ENCODE data around the gene ATAD3C.
"Not testable (repeated sequence)": the region's sequence is repeated elsewhere in the genome, so short reads cannot be mapped to it uniquely, and the experiment has no call there.

The ATAD3C gene

GRCh38 chr1:1449099-1449739 lies at the start of gene ATAD3C:
Gene ATAD3C, plus strand, starts transcription at chr1:1449689. Its CDS starts 995 bp downstream, at chr1:1450684.
- Histone ChIP-seq H3K36me3 (ENCODE audit: control insufficient read depth, insufficient read depth, low read length) (no peaks in the 10 kb centered on the region), H3K4me1 (ENCODE audit: control insufficient read depth, insufficient read depth, low read length) (no peaks in the 10 kb centered on the region), H3K27ac (ENCODE audit: low read depth, low read length) (no peak within 1 kb of the TSS), H3K4me3 (ENCODE audit: low read length) (no peak within 1 kb of the TSS), H3K27me3 (ENCODE audit: control insufficient read depth, insufficient read depth, low read length) (no peaks in the 10 kb centered on the region), H3K9ac (ENCODE audit: low read length) (no peak within 1 kb of the TSS)

GRCh38 chr1:1399872-1400575 lies 49.5 kb upstream of the ATAD3C start:
- H3K27me3 ChIP-seq (ENCODE audit: control insufficient read depth, insufficient read depth, low read length): no peaks in the 10 kb centered on the region
- H3K36me3 ChIP-seq (ENCODE audit: control insufficient read depth, insufficient read depth, low read length): peaks cover 30% of the 10 kb centered on the region
- H3K9ac ChIP-seq (ENCODE audit: low read length): peak overlapping the region; percentile 94
- H3K4me3 ChIP-seq (ENCODE audit: low read length): peak overlapping the region; percentile 98
- peak overlapping the region; percentile 78 for H3K27ac ChIP-seq (ENCODE audit: low read depth, low read length)
- peaks cover 14% of the 10 kb centered on the region for H3K4me1 ChIP-seq (ENCODE audit: control insufficient read depth, insufficient read depth, low read length)

- Histone ChIP-seq H3K27ac (ENCODE audit: low read depth, low read length) (no peak overlapping the region), H3K4me3 (ENCODE audit: low read length) (peak overlapping the region; percentile 98), H3K9ac (ENCODE audit: low read length) (no peak overlapping the region), H3K36me3 (ENCODE audit: control insufficient read depth, insufficient read depth, low read length) (peaks cover 29% of the 10 kb centered on the region), H3K27me3 (ENCODE audit: control insufficient read depth, insufficient read depth, low read length) (no peaks in the 10 kb centered on the region), H3K4me1 (ENCODE audit: control insufficient read depth, insufficient read depth, low read length) (peaks cover 19% of the 10 kb centered on the region)
Measured at GRCh38 chr1:1400576-1401456, 48.7 kb upstream of the ATAD3C start.

- Histone ChIP-seq H3K27me3 (ENCODE audit: control insufficient read depth, insufficient read depth, low read length) (no peaks in the 10 kb centered on the region), H3K4me1 (ENCODE audit: control insufficient read depth, insufficient read depth, low read length) (peaks cover 26% of the 10 kb centered on the region), H3K27ac (ENCODE audit: low read depth, low read length) (no peak overlapping the region), H3K4me3 (ENCODE audit: low read length) (no peak overlapping the region), H3K9ac (ENCODE audit: low read length) (no peak overlapping the region), H3K36me3 (ENCODE audit: control insufficient read depth, insufficient read depth, low read length) (peaks cover 29% of the 10 kb centered on the region)
Measured at GRCh38 chr1:1401457-1402010, 48.0 kb upstream of the ATAD3C start.

- Histone ChIP-seq H3K27ac (ENCODE audit: low read depth, low read length) (no peak overlapping the region), H3K27me3 (ENCODE audit: control insufficient read depth, insufficient read depth, low read length) (no peaks in the 10 kb centered on the region), H3K4me1 (ENCODE audit: control insufficient read depth, insufficient read depth, low read length) (peaks cover 26% of the 10 kb centered on the region), H3K36me3 (ENCODE audit: control insufficient read depth, insufficient read depth, low read length) (peaks cover 25% of the 10 kb centered on the region), H3K4me3 (ENCODE audit: low read length) (no peak overlapping the region), H3K9ac (ENCODE audit: low read length) (no peak overlapping the region)
Measured at GRCh38 chr1:1402072-1402900, 47.2 kb upstream of the ATAD3C start.

- not testable (repeated sequence) for H3K4me3 ChIP-seq (ENCODE audit: low read length); H3K27ac ChIP-seq (ENCODE audit: low read depth, low read length); H3K9ac ChIP-seq (ENCODE audit: low read length); H3K27me3 ChIP-seq (ENCODE audit: control insufficient read depth, insufficient read depth, low read length)
- H3K4me1 ChIP-seq (ENCODE audit: control insufficient read depth, insufficient read depth, low read length): peaks cover 26% of the 10 kb centered on the region
- H3K36me3 ChIP-seq (ENCODE audit: control insufficient read depth, insufficient read depth, low read length): peaks cover 22% of the 10 kb centered on the region
Measured at GRCh38 chr1:1402901-1403392, 46.5 kb upstream of the ATAD3C start.

GRCh38 chr1:1403653-1404052 lies 45.8 kb upstream of the ATAD3C start:
- H3K4me3 ChIP-seq (ENCODE audit: low read length): no peak overlapping the region
- peaks cover 20% of the 10 kb centered on the region for H3K36me3 ChIP-seq (ENCODE audit: control insufficient read depth, insufficient read depth, low read length)
- H3K4me1 ChIP-seq (ENCODE audit: control insufficient read depth, insufficient read depth, low read length): peaks cover 28% of the 10 kb centered on the region
- H3K9ac ChIP-seq (ENCODE audit: low read length): no peak overlapping the region
- H3K27ac ChIP-seq (ENCODE audit: low read depth, low read length): no peak overlapping the region
- H3K27me3 ChIP-seq (ENCODE audit: control insufficient read depth, insufficient read depth, low read length): no peaks in the 10 kb centered on the region

GRCh38 chr1:1406101-1406820 lies 43.2 kb upstream of the ATAD3C start:
- peaks cover 20% of the 10 kb centered on the region for H3K4me1 ChIP-seq (ENCODE audit: control insufficient read depth, insufficient read depth, low read length)
- H3K27ac ChIP-seq (ENCODE audit: low read depth, low read length): peak overlapping the region; percentile 88
- H3K4me3 ChIP-seq (ENCODE audit: low read length): peak overlapping the region; percentile 79
- peaks cover 20% of the 10 kb centered on the region for H3K36me3 ChIP-seq (ENCODE audit: control insufficient read depth, insufficient read depth, low read length)
- H3K27me3 ChIP-seq (ENCODE audit: control insufficient read depth, insufficient read depth, low read length): no peaks in the 10 kb centered on the region
- peak overlapping the region; percentile 45 for H3K9ac ChIP-seq (ENCODE audit: low read length)

- Histone ChIP-seq H3K9ac (ENCODE audit: low read length) (peak within 1 kb of the TSS; percentile 45), H3K27me3 (ENCODE audit: control insufficient read depth, insufficient read depth, low read length) (no peaks in the 10 kb centered on the region), H3K36me3 (ENCODE audit: control insufficient read depth, insufficient read depth, low read length) (peaks cover 13% of the 10 kb centered on the region), H3K4me1 (ENCODE audit: control insufficient read depth, insufficient read depth, low read length) (peaks cover 20% of the 10 kb centered on the region), H3K4me3 (ENCODE audit: low read length) (peak within 1 kb of the TSS; percentile 79), H3K27ac (ENCODE audit: low read depth, low read length) (peak within 1 kb of the TSS; percentile 88)
Measured at GRCh38 chr1:1406821-1407635, 42.5 kb upstream of the ATAD3C start, which contains the start of gene MRPL20. Gene MRPL20, minus strand, starts transcription at chr1:1407293. Its CDS starts 76 bp downstream, at chr1:1407217.

- Histone ChIP-seq H3K4me1 (ENCODE audit: control insufficient read depth, insufficient read depth, low read length) (peaks cover 20% of the 10 kb centered on the region), H3K36me3 (ENCODE audit: control insufficient read depth, insufficient read depth, low read length) (peaks cover 8% of the 10 kb centered on the region), H3K4me3 (ENCODE audit: low read length) (peak overlapping the region; percentile 79), H3K27ac (ENCODE audit: low read depth, low read length) (peak overlapping the region; percentile 88), H3K27me3 (ENCODE audit: control insufficient read depth, insufficient read depth, low read length) (no peaks in the 10 kb centered on the region), H3K9ac (ENCODE audit: low read length) (peak overlapping the region; percentile 38)
Measured at GRCh38 chr1:1407636-1408318, 41.7 kb upstream of the ATAD3C start.
